ENCODE measurements around the gene NRCAM. TPM values are rescaled to one million over a fixed set of nuclear protein-coding genes. Genes with fewer than 3 reads are reported as not detected.
"Not testable (repeated sequence)": the region's sequence is repeated elsewhere in the genome, so short reads cannot be mapped to it uniquely, and the experiment has no call there.

NRCAM gene
- total and polyA plus RNA-seq, 3 experiments from 2014 or later, result 0.27 to 1.1 (median 0.74) TPM

- Histone ChIP-seq H3K4me1 (ENCODE audit: insufficient read depth, low read length) (no peaks in the 10 kb centered on the region), H3K27me3 (ENCODE audit: insufficient read depth, low read length, poor library complexity, severe bottlenecking) (no peaks in the 10 kb centered on the region), H3K4me3 (ENCODE audit: low read length) (no peak overlapping the region), H3K9me3 (ENCODE audit: low read length) (no peaks in the 10 kb centered on the region), H3K27ac (ENCODE audit: low read depth, low read length) (no peak overlapping the region), H3K36me3 (ENCODE audit: insufficient read depth, low read length) (no peaks in the 10 kb centered on the region)
- H3K27me3 Mint-ChIP-seq, result peaks cover 1 to 2% of the 10 kb centered on the region in 2 donors
- no peak overlapping the region for H3K27ac Mint-ChIP-seq
- DNase-seq, result no peak
- ChIA-PET POLR2A (no interaction called here), CTCF (no interaction called here)
- H3K9me3 Mint-ChIP-seq, result no peaks in the 10 kb centered on the region
- H3K36me3 Mint-ChIP-seq, result no peaks in the 10 kb centered on the region
- no peak overlapping the region for H3K4me3 Mint-ChIP-seq
- no peaks in the 10 kb centered on the region for H3K4me1 Mint-ChIP-seq
Observed at GRCh38 chr7:108266491-108266890, 189.7 kb downstream of the NRCAM start.

GRCh38 chr7:108266035-108266434 is 190.2 kb downstream of the NRCAM start:
- Histone ChIP-seq H3K9me3 (ENCODE audit: low read length) (no peaks in the 10 kb centered on the region), H3K27me3 (ENCODE audit: insufficient read depth, low read length, poor library complexity, severe bottlenecking) (no peaks in the 10 kb centered on the region), H3K36me3 (ENCODE audit: insufficient read depth, low read length) (no peaks in the 10 kb centered on the region), H3K4me3 (ENCODE audit: low read length) (no peak overlapping the region), H3K27ac (ENCODE audit: low read depth, low read length) (no peak overlapping the region), H3K4me1 (ENCODE audit: insufficient read depth, low read length) (no peaks in the 10 kb centered on the region)
- Mint-ChIP-seq H3K36me3 (no peaks in the 10 kb centered on the region), H3K4me3 (no peak overlapping the region), H3K27ac (no peak overlapping the region), H3K4me1 (no peaks in the 10 kb centered on the region), H3K27me3 (peaks cover 1 to 2% of the 10 kb centered on the region in 2 donors), H3K9me3 (no peaks in the 10 kb centered on the region)
- CTCF ChIA-PET, result no interaction called here
- no peak for DNase-seq
- POLR2A ChIA-PET, result no interaction called here

GRCh38 chr7:108265007-108265406 is 191.2 kb downstream of the NRCAM start:
- Histone ChIP-seq H3K4me1 (ENCODE audit: insufficient read depth, low read length) (no peaks in the 10 kb centered on the region), H3K36me3 (ENCODE audit: insufficient read depth, low read length) (no peaks in the 10 kb centered on the region), H3K9me3 (ENCODE audit: low read length) (no peaks in the 10 kb centered on the region), H3K27me3 (ENCODE audit: insufficient read depth, low read length, poor library complexity, severe bottlenecking) (no peaks in the 10 kb centered on the region), H3K4me3 (ENCODE audit: low read length) (no peak overlapping the region), H3K27ac (ENCODE audit: low read depth, low read length) (no peak overlapping the region)
- H3K27ac Mint-ChIP-seq, result no peak overlapping the region
- H3K4me3 Mint-ChIP-seq, result no peak overlapping the region
- no peaks in the 10 kb centered on the region for H3K4me1 Mint-ChIP-seq
- H3K9me3 Mint-ChIP-seq, result peaks cover 0 to 6% (median 0%) of the 10 kb centered on the region in 5 donors
- ChIA-PET POLR2A (no interaction called here), CTCF (no interaction called here)
- H3K36me3 Mint-ChIP-seq, result no peaks in the 10 kb centered on the region
- DNase-seq, result no peak
- H3K27me3 Mint-ChIP-seq, result peaks cover 2 to 4% of the 10 kb centered on the region in 2 donors

- no peak for DNase-seq
- ChIA-PET CTCF (no interaction called here), POLR2A (no interaction called here)
- H3K4me1 Mint-ChIP-seq, result no peaks in the 10 kb centered on the region
- H3K27ac Mint-ChIP-seq, result no peak overlapping the region
- H3K4me3 Mint-ChIP-seq, result no peak overlapping the region
- no peak overlapping the region for H3K27ac ChIP-seq (ENCODE audit: low read depth, low read length)
- H3K4me1 ChIP-seq (ENCODE audit: insufficient read depth, low read length), result no peaks in the 10 kb centered on the region
- H3K27me3 Mint-ChIP-seq, result peaks cover 2 to 4% of the 10 kb centered on the region in 2 donors
- H3K9me3 ChIP-seq (ENCODE audit: low read length), result no peaks in the 10 kb centered on the region
- peaks cover 0 to 11% (median 7%) of the 10 kb centered on the region in 5 donors for H3K9me3 Mint-ChIP-seq
- H3K36me3 Mint-ChIP-seq, result no peaks in the 10 kb centered on the region
- no peaks in the 10 kb centered on the region for H3K36me3 ChIP-seq (ENCODE audit: insufficient read depth, low read length)
- H3K4me3 ChIP-seq (ENCODE audit: low read length), result no peak overlapping the region
- H3K27me3 ChIP-seq (ENCODE audit: insufficient read depth, low read length, poor library complexity, severe bottlenecking), result no peaks in the 10 kb centered on the region
Observed at GRCh38 chr7:108263425-108263824, 192.8 kb downstream of the NRCAM start.

GRCh38 chr7:108261560-108262255 is 194.5 kb downstream of the NRCAM start:
- no peaks in the 10 kb centered on the region for H3K36me3 Mint-ChIP-seq
- Histone ChIP-seq H3K27ac (ENCODE audit: low read depth, low read length) (no peak overlapping the region), H3K36me3 (ENCODE audit: insufficient read depth, low read length) (no peaks in the 10 kb centered on the region), H3K27me3 (ENCODE audit: insufficient read depth, low read length, poor library complexity, severe bottlenecking) (no peaks in the 10 kb centered on the region), H3K4me1 (ENCODE audit: insufficient read depth, low read length) (no peaks in the 10 kb centered on the region), H3K4me3 (ENCODE audit: low read length) (no peak overlapping the region), H3K9me3 (ENCODE audit: low read length) (no peaks in the 10 kb centered on the region)
- H3K9me3 Mint-ChIP-seq, result peaks cover 0 to 11% (median 8%) of the 10 kb centered on the region in 5 donors
- ChIA-PET CTCF (no interaction called here), POLR2A (no interaction called here)
- no peak for DNase-seq
- no peaks in the 10 kb centered on the region for H3K4me1 Mint-ChIP-seq
- no peak overlapping the region for H3K4me3 Mint-ChIP-seq
- no peak overlapping the region for H3K27ac Mint-ChIP-seq
- H3K27me3 Mint-ChIP-seq, result peaks cover 2 to 4% of the 10 kb centered on the region in 2 donors

- H3K4me1 ChIP-seq (ENCODE audit: insufficient read depth, low read length); H3K36me3 ChIP-seq (ENCODE audit: insufficient read depth, low read length); DNase-seq; H3K4me3 ChIP-seq (ENCODE audit: low read length); H3K4me3 Mint-ChIP-seq; H3K27me3 Mint-ChIP-seq; POLR2A ChIA-PET; H3K27me3 ChIP-seq (ENCODE audit: insufficient read depth, low read length, poor library complexity, severe bottlenecking); H3K36me3 Mint-ChIP-seq; H3K4me1 Mint-ChIP-seq; H3K27ac Mint-ChIP-seq; H3K27ac ChIP-seq (ENCODE audit: low read depth, low read length); H3K9me3 ChIP-seq (ENCODE audit: low read length); CTCF ChIA-PET: not testable (repeated sequence)
- H3K9me3 Mint-ChIP-seq, result peaks cover 2 to 15% (median 10%) of the 10 kb centered on the region in 5 donors
Observed at GRCh38 chr7:108259447-108259846, 196.8 kb downstream of the NRCAM start.

- Mint-ChIP-seq H3K27ac (no peak overlapping the region), H3K27me3 (peaks cover 0 to 4% of the 10 kb centered on the region in 2 donors), H3K9me3 (peaks cover 2 to 15% (median 11%) of the 10 kb centered on the region in 5 donors), H3K36me3 (no peaks in the 10 kb centered on the region), H3K4me1 (no peaks in the 10 kb centered on the region), H3K4me3 (no peak overlapping the region)
- no peaks in the 10 kb centered on the region for H3K36me3 ChIP-seq (ENCODE audit: insufficient read depth, low read length)
- ChIA-PET CTCF (no interaction called here), POLR2A (no interaction called here)
- no peaks in the 10 kb centered on the region for H3K4me1 ChIP-seq (ENCODE audit: insufficient read depth, low read length)
- H3K27me3 ChIP-seq (ENCODE audit: insufficient read depth, low read length, poor library complexity, severe bottlenecking), result no peaks in the 10 kb centered on the region
- H3K9me3 ChIP-seq (ENCODE audit: low read length), result no peaks in the 10 kb centered on the region
- no peak for DNase-seq
- no peak overlapping the region for H3K4me3 ChIP-seq (ENCODE audit: low read length)
- H3K27ac ChIP-seq (ENCODE audit: low read depth, low read length), result no peak overlapping the region
Observed at GRCh38 chr7:108257954-108258353, 198.3 kb downstream of the NRCAM start.

GRCh38 chr7:108254259-108254658 is 202.0 kb downstream of the NRCAM start:
- H3K27ac Mint-ChIP-seq, result no peak overlapping the region
- H3K27ac ChIP-seq (ENCODE audit: low read depth, low read length), result no peak overlapping the region
- H3K9me3 Mint-ChIP-seq, result peaks cover 2 to 5% (median 5%) of the 10 kb centered on the region in 5 donors
- H3K4me3 Mint-ChIP-seq, result no peak overlapping the region
- no peak overlapping the region for H3K4me3 ChIP-seq (ENCODE audit: low read length)
- H3K36me3 ChIP-seq (ENCODE audit: insufficient read depth, low read length), result no peaks in the 10 kb centered on the region
- no peaks in the 10 kb centered on the region for H3K4me1 ChIP-seq (ENCODE audit: insufficient read depth, low read length)
- ChIA-PET CTCF (no interaction called here), POLR2A (no interaction called here)
- no peaks in the 10 kb centered on the region for H3K27me3 ChIP-seq (ENCODE audit: insufficient read depth, low read length, poor library complexity, severe bottlenecking)
- H3K4me1 Mint-ChIP-seq, result no peaks in the 10 kb centered on the region
- H3K36me3 Mint-ChIP-seq, result no peaks in the 10 kb centered on the region
- no peaks in the 10 kb centered on the region for H3K9me3 ChIP-seq (ENCODE audit: low read length)
- no peaks in the 10 kb centered on the region for H3K27me3 Mint-ChIP-seq
- DNase-seq, result no peak

Measured in CD8-positive, alpha-beta memory T cell (primary cell).